ENCODE measurements around the gene SETD2. TPM values are rescaled to one million over a fixed set of nuclear protein-coding genes. Genes with fewer than 3 reads are reported as not detected.

SETD2 gene
- total and polyA plus RNA-seq, 2 of the 8 experiments (the other 6 are each of a cell fraction or from before 2014, with no cell fraction given) = 15.7 to 46.3 TPM

- 62% methylated on average over 27 of the region's 27 CpGs; no CpG with 5 or more reads in 1 of the 2 experiments for WGBS, 2 experiments (ENCODE audit: extremely low coverage in 1 of 2, insufficient coverage in 1 of 2, insufficient read length in 1 of 2, insufficient replicate concordance in 2 of 2, low coverage in 1 of 2, low lambda C conversion rate in 2 of 2, missing lambda C conversion rate in 1 of 2)
- H3K79me2 ChIP-seq (ENCODE audit: control insufficient read depth in 1 of 2, insufficient read depth in 2 of 2, low read length in 2 of 2) = no peaks in the 10 kb centered on the region
- ChIA-PET POLR2A (ENCODE audit: partially characterized antibody) (interaction anchor here (0.6 to 1.6 kb wide), 5 partner anchors 11 to 25 kb away, joined by 3 to 6 read pairs (median 4); partner anchors contain the start of gene NBEAL2), CTCF (ENCODE audit: partially characterized antibody) (interaction anchor here (0.6 to 14.2 kb wide), 34 partner anchors 8 to 511 kb away, joined by 3 to 130 read pairs (median 4); partner anchors contain the start of genes CCDC12, MYL3 and NBEAL2)
- no peak overlapping the region for H2BK15ac ChIP-seq (ENCODE audit: low read length)
- H2BK20ac ChIP-seq (ENCODE audit: low read length) = no peak overlapping the region
- no peak overlapping the region for H3K18ac ChIP-seq (ENCODE audit: extremely low read depth, low read length)
- H3K23ac ChIP-seq (ENCODE audit: insufficient read length) = no peak overlapping the region
- no peaks in the 10 kb centered on the region for H3K23me2 ChIP-seq (ENCODE audit: low read depth, low read length)
- no peak overlapping the region for H2BK120ac ChIP-seq (replicated peaks; ENCODE audit: low read depth, low read length)
- H4K91ac ChIP-seq (replicated peaks; ENCODE audit: insufficient read length, low read length) = no peak overlapping the region
- peaks cover 0 to 3% (median 1%) of the 10 kb centered on the region in 4 experiments; a peak in 3 of 7 replicates for H3K4me1 ChIP-seq (replicated peaks in 1 of 4; ENCODE audit: control insufficient read depth in 3 of 4, insufficient read depth in 4 of 4, low read length in 3 of 4)
- no peak overlapping the region for H2BK12ac ChIP-seq (ENCODE audit: low read depth, low read length)
- no peak overlapping the region for H3K4me2 ChIP-seq (ENCODE audit: insufficient read depth in 1 of 2, low read depth in 2 of 2, low read length in 2 of 2)
- H4K8ac ChIP-seq (ENCODE audit: extremely low read depth, insufficient read depth, low read length) = no peak overlapping the region
- H4K5ac ChIP-seq (ENCODE audit: insufficient read length, low read depth, low read length) = no peak overlapping the region
- no peak overlapping the region for H3K56ac ChIP-seq (replicated peaks; ENCODE audit: insufficient read length, low read depth, low read length)
- DNase-seq (ENCODE audit: low read depth in 1 of 2, low spot score in 2 of 2) (peak; percentile 74 to 96), FAIRE-seq (no peak)
- no peak overlapping the region for H3K4me3 ChIP-seq (ENCODE audit: extremely low read depth in 1 of 4, insufficient read depth in 2 of 4, low read depth in 3 of 4, low read length in 4 of 4)
- no peaks in the 10 kb centered on the region for H3K79me1 ChIP-seq (ENCODE audit: low read depth, low read length)
- H3K36me3 ChIP-seq (ENCODE audit: control insufficient read depth in 2 of 4, insufficient read depth in 4 of 4, low read length in 3 of 4) = peaks cover 2 to 9% (median 7%) of the 10 kb centered on the region in 4 experiments; a peak in 4 of 8 replicates
- H3K27ac ChIP-seq (ENCODE audit: low read depth, low read length) = no peak overlapping the region; the same call in 1 of the 2 replicates
- H3K9me3 ChIP-seq (ENCODE audit: insufficient read depth in 2 of 2, low read depth in 1 of 2, low read length in 1 of 2) = no peaks in the 10 kb centered on the region
- no peak overlapping the region for H2AK5ac ChIP-seq (ENCODE audit: low read depth, low read length)
- no peak overlapping the region for H3K4ac ChIP-seq (replicated peaks; ENCODE audit: insufficient read length, low read depth, low read length)
- H2BK5ac ChIP-seq (ENCODE audit: low read depth, low read length) = 0 out of 2 replicates have a peak overlapping the region, but pooled peaks have one; percentile 49
- no peak overlapping the region for H3K14ac ChIP-seq (ENCODE audit: insufficient read length)
- H2AFZ ChIP-seq (ENCODE audit: low read length) = no peak overlapping the region
- H4K20me1 ChIP-seq (replicated peaks in 1 of 2; ENCODE audit: control insufficient read depth in 1 of 2, insufficient read depth in 2 of 2, low read length in 2 of 2) = peaks cover 3 to 16% of the 10 kb centered on the region in 2 experiments
- no peaks in the 10 kb centered on the region for H3K27me3 ChIP-seq (replicated peaks in 1 of 4; ENCODE audit: control insufficient read depth in 3 of 4, extremely low read depth in 1 of 4, insufficient read depth in 3 of 4, low read length in 3 of 4)
- H3K9ac ChIP-seq (replicated peaks in 1 of 4; ENCODE audit: extremely low read depth in 1 of 4, low read depth in 3 of 4, low read length in 3 of 4) = no peak overlapping the region
- TF ChIP-seq CTCF (IDR thresholded peaks at IDR 0.05; ENCODE audit: control extremely low read depth in 1 of 3, insufficient read depth in 1 of 3, low read depth in 1 of 3, low read length in 3 of 3) = peak in 2 of 3 experiments; percentile 97 to 98; a peak in 3 of 4 replicates
- TF ChIP-seq USF2 (IDR thresholded peaks at IDR 0.05; ENCODE audit: low read length) = 0 out of 2 replicates have a peak, but pooled peaks have one; percentile 8
- TF ChIP-seq SIN3A (conservative IDR thresholded peaks at IDR 0.05 in 1 of 2, IDR thresholded peaks at IDR 0.05 in 1 of 2; ENCODE audit: low read depth in 1 of 2, low read length in 2 of 2) = peak in 1 of 2 experiments; percentile 62; a peak in 1 of 4 replicates
- no peak for TF ChIP-seq ATF3 (IDR thresholded peaks at IDR 0.05; ENCODE audit: insufficient read depth, low read depth, low read length)
- peak; percentile 85 for TF ChIP-seq CREB1 (IDR thresholded peaks at IDR 0.05)
- TF ChIP-seq RAD21 (IDR thresholded peaks at IDR 0.05 in 1 of 2, conservative IDR thresholded peaks at IDR 0.05 in 1 of 2; ENCODE audit: low read depth in 2 of 2, low read length in 2 of 2) = peak; percentile 86 to 96
Measured at GRCh38 chr3:46998121-46998851, 165.6 kb downstream of the SETD2 start.

Data from H1 (cell line).